SIG-M5 treated with dmso at 0.1 percent for 504 hours (cell line): ENCODE data around the gene PID1.

Experiments used
- DNase-seq: peaks from one replicate; lab custom pipeline; 2025; ENCODE audit not compliant: unreplicated experiment; lab: John Stamatoyannopoulos, UW

Gene PID1

GRCh38 chr2:229032608-229033234, 238.4 kb downstream of the PID1 start:
- DNase-seq = no peak

- DNase-seq = no peak
Measured at GRCh38 chr2:229027353-229028105, 243.6 kb downstream of the PID1 start.

- DNase-seq = no peak
Measured at GRCh38 chr2:229025653-229026052, 245.4 kb downstream of the PID1 start.

GRCh38 chr2:229022652-229023051, 248.4 kb downstream of the PID1 start:
- no peak for DNase-seq

GRCh38 chr2:229022071-229022470, 249.0 kb downstream of the PID1 start:
- no peak for DNase-seq

GRCh38 chr2:229009816-229010215, 261.3 kb downstream of the PID1 start:
- no peak for DNase-seq

- DNase-seq = no peak
Measured at GRCh38 chr2:229003256-229003655, 267.8 kb downstream of the PID1 start.

- DNase-seq = no peak
Measured at GRCh38 chr2:229001196-229001595, 269.9 kb downstream of the PID1 start.

- DNase-seq = no peak
Measured at GRCh38 chr2:228999326-228999725, 271.8 kb downstream of the PID1 start.

- no peak for DNase-seq
Measured at GRCh38 chr2:228988786-228989185, 282.3 kb downstream of the PID1 start.

- DNase-seq = no peak
Measured at GRCh38 chr2:228987441-228988155, 283.5 kb downstream of the PID1 start.

GRCh38 chr2:228986961-228987360, 284.1 kb downstream of the PID1 start:
- DNase-seq = no peak

GRCh38 chr2:228983700-228984099, 287.4 kb downstream of the PID1 start:
- DNase-seq = no peak

- DNase-seq = no peak
Measured at GRCh38 chr2:228974169-228974568, 296.9 kb downstream of the PID1 start.
